ENCODE measurements around the gene MARS1.

MARS1 gene

DNA sequence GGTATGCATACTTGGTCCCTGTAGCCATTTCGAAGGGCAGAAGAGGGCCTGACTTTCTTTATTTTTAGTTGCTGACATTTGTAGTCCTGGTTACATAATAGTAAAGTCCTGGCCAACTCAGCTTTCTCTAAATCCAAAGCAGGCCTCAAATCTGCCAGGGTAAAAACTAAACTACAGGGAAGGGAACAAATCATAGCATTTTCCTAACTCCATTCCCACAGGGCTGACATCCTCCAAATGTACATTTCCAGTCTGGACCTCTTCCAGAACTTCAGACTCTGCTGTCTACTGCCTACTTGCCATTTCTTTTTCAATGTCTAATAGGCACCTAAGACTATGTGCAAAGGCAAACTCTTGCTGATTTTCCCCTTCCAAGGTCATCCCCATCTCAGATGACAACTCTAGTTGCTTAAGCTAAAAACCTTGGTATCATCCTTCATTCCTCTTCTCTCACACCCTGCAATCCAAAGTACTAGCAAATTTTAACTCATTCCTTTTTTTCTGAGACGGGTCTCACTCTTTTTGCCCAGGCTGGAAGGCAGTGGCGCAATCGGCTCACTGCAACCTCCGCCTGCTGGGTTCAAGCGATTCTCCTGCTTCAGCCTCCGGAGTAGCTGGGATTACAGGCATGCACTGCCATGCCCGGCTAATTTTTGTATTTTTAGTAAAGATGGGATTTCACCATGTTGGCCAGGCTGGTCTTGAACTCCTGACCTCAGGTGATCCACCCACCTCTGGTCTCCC, 30.5 kb downstream of the MARS1 start:
- ATAC-seq: no peak

DNA sequence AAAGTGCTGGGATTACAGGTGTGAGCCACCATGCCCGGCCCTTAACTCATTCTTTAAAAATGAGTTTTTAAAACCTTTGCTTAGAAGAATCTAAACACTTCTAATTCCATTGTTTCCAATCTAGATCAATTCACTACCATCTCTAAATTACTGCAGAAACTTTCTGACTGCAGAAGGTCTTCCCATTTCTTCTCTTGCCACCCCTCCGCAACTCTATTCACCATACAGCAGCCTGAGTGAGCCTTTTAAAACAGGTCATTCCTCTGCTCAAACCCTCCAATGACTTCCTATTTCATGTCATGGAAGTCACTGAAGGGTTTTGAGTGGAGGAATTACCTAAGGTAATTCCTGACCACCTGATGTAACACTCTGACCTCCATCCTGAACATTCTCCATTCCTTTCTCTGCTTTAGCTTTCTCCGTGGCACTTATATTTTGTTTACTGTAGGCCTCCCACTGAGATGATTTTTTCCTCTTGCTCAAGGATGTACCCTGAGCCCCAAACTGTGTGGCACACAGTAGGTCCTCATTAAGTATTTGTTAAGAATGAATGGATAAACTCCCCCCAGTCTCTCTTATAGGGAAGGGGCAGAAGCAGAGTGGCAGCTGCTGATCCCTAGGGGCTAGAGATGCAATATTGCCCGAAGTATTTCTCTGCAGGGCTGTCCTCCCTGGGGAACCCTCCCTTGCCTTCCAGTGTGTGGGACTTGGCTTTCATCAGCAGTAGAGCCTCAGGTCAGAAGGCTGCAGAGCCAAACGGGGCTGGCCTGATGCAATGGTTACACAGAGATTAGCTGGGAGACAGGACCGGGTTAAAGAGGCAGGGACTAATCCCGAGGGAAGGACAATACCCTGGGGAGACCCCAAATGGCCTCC, 31.3 kb downstream of the MARS1 start:
- no peak for ATAC-seq

DNA sequence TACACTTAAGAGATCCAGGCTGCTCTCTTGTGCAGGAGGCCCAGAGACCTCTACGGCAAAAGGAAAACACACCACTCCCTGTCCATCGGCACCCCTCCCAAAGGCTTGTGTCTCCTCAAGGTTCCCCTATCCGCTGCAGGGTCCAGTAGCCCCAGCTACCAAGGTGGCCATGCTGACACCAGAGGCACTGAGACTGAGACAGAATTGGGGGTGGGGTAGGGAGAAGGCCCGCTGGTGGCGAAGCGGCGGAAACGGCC, 31.9 kb downstream of the MARS1 start:
- ATAC-seq: no peak

- ATAC-seq: peak; percentile 78 to 81
Measured at GRCh38 chr12:57520053-57520818, 32.4 kb downstream of the MARS1 start, which contains the start of gene DDIT3. Gene DDIT3 (minus strand): TSS chr12:57520514. CDS start chr12:57517406, 3,108 bp downstream.

DNA sequence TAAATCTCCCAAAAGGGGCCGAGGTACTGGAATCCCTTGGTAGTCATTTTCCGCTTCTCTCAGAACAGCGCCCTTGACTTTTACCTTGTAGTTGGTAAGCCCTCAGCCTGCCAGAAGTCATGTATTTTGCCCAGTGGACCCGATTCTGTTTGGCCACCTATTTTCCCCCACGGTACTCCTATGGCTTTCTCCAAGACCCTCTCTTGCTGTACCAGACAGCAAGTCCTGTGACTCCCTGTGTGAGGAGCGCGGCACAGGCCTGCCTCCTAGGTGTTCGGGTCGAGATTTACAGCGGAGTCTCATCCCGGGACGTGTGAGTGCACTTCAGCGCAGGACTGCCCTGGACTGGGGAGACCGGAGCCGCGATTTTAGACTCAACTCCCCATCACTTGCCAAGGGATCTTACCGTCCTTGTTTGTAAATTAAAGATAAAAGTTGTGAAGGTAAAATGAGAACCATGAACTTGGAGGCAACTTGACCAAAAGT, 33.7 kb downstream of the MARS1 start:
- ATAC-seq: no peak

DNA sequence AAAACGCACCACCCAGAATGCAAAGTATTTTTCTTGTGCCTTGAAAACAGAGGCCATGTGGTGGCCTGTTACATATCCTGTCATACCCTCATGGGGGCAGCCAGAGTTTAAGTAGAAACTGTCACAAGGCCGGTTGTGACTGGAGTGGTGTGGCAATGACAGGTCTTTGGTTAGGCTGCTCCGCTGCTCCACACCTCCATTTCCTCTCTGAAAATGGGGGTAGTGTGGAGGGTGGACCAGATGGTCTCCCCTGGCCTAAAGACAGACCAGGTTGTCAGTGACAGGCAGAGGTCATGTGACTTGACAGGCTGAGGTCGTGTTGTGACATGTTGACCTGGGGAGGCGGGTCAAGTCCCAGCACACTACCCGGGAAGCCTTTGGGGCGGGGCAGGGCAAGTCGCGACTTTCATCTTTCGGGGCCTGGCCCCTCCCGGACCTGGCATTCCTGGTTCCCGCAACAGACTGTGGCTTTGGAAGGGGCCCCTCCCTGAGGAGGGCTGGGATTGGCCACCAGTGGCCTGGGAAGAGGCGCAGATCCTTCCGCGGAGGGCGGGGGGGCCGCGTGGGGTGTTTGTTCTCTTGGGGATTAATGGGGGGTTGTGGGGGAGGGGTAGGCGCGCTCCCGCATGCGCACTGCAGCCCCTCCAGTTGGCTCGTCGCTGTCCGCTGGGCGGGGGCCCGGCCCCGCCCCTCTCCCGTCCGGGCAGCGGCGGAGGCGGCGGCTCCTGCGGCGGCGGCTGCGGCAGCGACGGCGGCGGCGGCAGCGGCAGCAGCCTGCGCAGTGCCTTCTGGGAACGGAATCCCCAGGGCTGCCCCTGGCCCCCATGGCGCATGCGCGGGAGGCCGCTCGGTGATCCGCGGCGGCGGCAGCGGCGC, 34.4 kb downstream of the MARS1 start, which contains the start of gene MBD6:
Gene MBD6 (plus strand): TSS at position 814 of the 876 bp plus-strand sequence. CDS start 1,480 bp downstream, outside the sequence.
- ATAC-seq: peak; percentile 40 to 41

- no peak for ATAC-seq
Measured at GRCh38 chr12:57522887-57523705, 35.2 kb downstream of the MARS1 start.

DNA sequence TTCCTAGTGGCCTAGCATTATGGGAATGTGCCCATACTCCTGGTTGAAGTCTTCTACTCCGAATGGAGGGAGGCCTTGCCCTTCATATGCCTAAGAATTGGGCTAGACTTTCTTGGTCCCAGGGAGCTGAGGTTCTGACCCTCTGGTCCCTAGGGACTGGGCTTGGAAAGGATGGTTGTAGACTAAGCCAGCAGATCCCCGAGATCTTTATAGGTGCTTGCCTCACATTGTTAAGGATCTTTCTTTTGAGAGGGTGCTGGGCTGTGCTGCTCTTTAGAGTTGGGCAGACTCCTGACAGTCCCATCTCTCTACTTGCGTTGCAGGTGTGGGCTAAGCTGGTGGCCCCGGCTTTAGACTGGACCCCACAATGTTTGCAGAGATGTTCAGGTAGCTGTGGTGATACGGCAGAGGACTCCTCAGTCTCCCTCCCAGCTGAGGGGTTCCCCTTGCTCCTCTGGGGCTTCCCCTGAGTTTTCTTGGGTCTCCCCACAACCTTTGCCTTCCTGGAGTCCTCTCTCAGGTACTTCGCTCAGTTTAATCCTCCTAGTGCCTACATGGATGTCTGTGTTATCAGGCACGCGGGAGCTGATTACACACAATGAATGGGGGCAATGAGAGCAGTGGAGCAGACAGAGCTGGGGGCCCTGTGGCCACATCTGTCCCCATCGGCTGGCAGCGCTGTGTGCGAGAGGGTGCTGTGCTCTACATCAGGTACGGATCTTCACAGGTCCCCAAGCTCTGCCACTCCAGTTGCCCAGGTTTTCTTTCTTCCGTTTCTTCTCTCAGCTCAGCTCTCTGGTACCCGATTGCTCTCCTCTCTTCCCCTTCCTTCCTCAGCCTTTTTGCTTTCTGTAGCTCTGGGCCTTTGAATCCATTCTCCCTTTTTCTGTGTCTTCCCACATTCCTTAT, 36.1 kb downstream of the MARS1 start:
- ATAC-seq: no peak

- ATAC-seq: no peak
Measured at GRCh38 chr12:57524814-57525614, 37.1 kb downstream of the MARS1 start.

DNA sequence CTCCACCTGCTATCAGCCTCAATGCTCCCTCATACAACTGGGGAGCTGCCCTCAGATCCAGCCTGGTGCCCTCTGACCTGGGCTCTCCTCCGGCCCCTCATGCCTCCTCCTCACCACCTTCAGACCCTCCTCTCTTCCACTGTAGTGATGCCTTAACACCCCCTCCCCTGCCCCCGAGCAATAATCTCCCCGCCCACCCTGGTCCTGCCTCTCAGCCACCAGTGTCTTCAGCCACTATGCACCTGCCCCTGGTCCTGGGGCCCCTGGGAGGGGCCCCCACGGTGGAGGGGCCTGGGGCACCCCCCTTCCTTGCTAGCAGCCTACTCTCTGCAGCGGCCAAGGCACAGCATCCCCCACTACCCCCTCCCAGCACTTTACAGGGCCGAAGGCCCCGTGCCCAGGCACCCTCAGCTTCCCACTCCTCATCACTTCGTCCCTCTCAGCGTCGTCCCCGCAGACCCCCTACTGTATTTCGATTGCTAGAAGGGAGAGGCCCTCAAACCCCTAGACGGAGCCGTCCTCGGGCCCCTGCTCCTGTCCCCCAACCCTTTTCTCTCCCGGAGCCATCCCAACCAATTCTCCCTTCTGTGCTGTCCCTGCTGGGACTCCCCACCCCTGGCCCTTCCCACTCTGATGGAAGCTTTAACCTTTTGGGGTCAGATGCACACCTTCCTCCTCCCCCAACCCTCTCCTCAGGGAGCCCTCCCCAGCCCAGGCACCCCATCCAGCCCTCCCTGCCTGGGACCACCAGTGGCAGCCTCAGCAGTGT, 37.9 kb downstream of the MARS1 start:
- no peak for ATAC-seq

DNA sequence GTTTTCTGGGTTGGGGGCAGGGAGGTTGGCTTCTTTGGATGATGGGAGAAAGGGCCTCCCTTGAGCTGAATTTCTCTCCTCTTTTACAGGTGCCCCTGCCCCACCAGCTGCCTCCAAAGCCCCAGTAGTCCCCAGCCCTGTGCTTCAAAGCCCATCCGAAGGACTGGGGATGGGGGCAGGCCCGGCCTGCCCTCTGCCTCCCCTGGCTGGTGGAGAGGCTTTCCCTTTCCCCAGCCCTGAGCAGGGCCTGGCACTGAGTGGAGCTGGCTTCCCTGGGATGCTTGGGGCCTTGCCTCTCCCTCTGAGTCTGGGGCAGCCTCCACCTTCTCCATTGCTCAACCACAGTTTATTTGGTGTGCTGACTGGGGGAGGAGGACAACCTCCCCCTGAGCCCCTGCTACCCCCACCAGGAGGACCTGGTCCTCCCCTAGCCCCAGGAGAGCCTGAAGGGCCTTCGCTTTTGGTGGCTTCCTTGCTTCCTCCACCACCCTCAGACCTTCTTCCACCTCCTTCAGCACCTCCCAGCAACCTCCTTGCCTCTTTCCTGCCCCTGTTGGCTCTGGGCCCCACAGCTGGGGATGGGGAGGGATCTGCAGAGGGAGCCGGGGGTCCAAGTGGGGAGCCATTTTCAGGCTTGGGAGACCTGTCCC, 38.7 kb downstream of the MARS1 start:
- no peak for ATAC-seq

GRCh38 chr12:57527184-57527583, 39.3 kb downstream of the MARS1 start:
- ATAC-seq: no peak

GRCh38 chr12:57528176-57528575, 40.3 kb downstream of the MARS1 start:
- no peak for ATAC-seq

DNA sequence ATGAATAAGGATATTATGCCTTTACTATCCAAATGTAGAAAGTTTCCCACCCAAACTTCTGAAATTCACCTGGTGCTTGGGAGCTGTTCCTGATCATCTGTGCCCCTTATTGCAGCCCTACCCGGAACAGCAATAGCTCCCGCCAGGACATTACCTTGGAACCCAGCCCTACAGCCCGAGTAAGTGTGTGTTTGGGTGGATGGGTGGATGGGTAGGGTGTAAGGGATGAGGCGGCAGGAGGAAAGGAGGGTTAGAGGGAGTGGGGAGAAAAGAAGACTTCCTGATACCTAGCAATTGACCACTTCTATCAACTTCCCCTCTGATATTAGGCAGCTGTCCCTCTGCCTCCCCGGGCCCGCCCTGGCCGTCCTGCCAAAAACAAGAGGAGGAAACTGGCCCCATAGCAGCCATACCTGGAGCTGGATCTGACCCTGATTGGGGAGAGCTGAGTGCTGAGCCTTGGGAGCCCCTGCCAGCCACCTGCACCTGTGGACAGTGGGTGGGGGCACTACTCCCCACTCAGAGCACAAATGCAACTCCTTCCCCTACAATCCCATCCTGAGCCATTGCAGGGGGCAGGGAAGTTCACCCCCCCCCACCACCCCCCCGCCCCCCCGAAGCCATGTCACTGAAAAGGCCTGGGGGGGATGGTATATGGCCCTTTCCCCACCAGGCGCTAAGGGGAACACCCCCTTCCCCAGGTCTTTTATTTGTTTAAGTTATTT, 41.1 kb downstream of the MARS1 start:
- no peak for ATAC-seq

DNA sequence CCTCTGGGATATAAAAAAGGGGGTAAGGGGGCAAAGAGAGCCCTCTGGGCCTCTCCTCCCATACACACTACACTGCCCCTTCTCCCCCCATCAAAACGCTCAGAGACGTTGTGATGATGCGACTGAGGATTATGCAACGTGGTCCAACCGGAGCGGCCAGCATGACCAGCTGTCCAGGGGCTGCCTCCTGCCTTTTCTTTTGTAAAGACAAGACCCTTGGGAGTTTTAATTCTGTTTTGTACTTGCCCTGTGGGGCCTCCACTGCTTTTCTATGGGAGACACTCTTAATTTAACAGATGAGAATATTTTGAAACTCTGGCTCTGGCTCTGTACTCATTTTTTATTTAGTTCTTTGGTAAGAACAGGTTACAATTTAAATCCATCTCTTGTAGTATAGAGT, 42.0 kb downstream of the MARS1 start:
- ATAC-seq: no peak

GRCh38 chr12:57530396-57531142, 42.7 kb downstream of the MARS1 start:
- no peak for ATAC-seq
